Adrenal gland (tissue), 5 donors: ENCODE data around the gene MDM1.

ENCODE experiments used
- POLR2A ChIP-seq, 2 donors: fragments of 450-650 bp; IDR thresholded peaks; one replicate each; pipeline ENCODE4 v1.6.1; 2017; ENCODE audit warnings: antibody characterized with exemption in 2 of 2, mild to moderate bottlenecking in 2 of 2, moderate library complexity in 1 of 2
- TF ChIP-seq, protein P1 (sequence below), 6 experiments: fragments of 450-650 bp in 4 of 6; fragments of 200-600 bp in 2 of 6; sonication (generic) in 1 of 6; IDR thresholded peaks; 1 replicate in 5 of 6; 2 replicates in 1 of 6; pipeline versions ENCODE4 v1.5.1 to v1.8.0; 2016 to 2021; ENCODE audit warnings: antibody characterized with exemption in 6 of 6, mild to moderate bottlenecking in 2 of 6, moderate library complexity in 1 of 6
- donor health status: DM: no; HTN: no; CAD: no.

DNA sequence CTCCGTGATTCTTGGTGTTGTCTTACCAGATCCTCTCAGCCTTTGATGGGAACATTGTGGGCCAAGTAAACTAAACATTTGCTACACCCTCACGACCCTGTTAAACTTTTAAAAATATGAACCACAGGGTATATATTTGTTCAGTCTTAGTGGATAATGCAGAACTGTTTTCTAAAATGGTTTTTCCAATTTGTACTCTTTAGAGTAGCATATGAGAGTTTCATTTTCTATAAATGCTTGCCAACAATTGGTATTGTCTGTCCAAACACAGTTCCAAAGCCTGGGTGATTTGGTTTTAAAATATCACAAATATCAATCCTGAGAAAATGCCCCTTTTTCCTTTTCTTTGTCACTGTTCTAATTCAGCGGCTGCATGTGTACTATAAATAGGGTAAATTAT lies 72.0 kb downstream of the MDM1 start:
- TF ChIP-seq, protein P1, sequence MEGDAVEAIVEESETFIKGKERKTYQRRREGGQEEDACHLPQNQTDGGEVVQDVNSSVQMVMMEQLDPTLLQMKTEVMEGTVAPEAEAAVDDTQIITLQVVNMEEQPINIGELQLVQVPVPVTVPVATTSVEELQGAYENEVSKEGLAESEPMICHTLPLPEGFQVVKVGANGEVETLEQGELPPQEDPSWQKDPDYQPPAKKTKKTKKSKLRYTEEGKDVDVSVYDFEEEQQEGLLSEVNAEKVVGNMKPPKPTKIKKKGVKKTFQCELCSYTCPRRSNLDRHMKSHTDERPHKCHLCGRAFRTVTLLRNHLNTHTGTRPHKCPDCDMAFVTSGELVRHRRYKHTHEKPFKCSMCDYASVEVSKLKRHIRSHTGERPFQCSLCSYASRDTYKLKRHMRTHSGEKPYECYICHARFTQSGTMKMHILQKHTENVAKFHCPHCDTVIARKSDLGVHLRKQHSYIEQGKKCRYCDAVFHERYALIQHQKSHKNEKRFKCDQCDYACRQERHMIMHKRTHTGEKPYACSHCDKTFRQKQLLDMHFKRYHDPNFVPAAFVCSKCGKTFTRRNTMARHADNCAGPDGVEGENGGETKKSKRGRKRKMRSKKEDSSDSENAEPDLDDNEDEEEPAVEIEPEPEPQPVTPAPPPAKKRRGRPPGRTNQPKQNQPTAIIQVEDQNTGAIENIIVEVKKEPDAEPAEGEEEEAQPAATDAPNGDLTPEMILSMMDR (IDR thresholded peaks at IDR 0.05), result no peak
- no peak for TF ChIP-seq POLR2A (IDR thresholded peaks at IDR 0.05)
